ENCODE results near the gene CDH22. TPM values are rescaled to one million over a fixed set of nuclear protein-coding genes. Genes with fewer than 3 reads are reported as not detected.

The CDH22 gene
- total and polyA plus RNA-seq, 12 donors: 0.04 to 11.0 (median 0.64) TPM

DNA sequence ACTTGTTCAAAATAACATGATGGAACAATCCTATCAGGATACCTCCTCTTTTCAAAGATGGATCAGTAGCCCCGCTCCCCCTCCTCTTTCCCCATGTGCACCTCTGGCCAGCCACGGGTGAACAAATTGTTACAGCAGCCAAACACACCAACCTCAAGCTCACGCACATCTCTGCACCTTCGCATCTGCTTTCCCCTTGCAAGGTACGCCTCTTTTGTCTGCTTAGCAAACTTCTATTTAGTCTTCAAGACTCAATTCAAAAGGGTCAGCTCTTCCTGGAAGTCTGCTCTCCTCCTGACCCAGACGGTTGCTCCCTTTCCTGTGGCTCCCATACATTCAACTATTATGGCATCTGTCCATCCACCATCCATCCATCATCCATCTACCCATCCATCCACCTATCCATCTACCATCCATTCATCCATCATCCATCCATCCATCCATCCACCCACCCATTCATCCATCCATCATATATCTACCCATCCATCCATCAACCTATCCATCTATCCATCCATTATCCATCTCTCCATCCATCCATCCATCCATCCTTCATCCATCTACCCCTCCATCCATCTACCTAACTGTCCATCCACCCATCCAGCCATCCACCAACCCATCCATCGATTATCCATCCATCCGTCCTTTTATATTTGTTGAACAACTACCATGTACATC, 36.3 kb upstream of the CDH22 start:
- intact Hi-C loops (cut with DNase I): loop anchor here in 4 of 10 donors (5.0 to 10.0 kb wide), 3 partner anchors 207 to 330 kb away; no protein-coding TSS in a partner anchor
- H3K27ac ChIP-seq: no peak overlapping the region
- H3K9me3 ChIP-seq: no peaks in the 10 kb centered on the region
- TF ChIP-seq, protein P1, sequence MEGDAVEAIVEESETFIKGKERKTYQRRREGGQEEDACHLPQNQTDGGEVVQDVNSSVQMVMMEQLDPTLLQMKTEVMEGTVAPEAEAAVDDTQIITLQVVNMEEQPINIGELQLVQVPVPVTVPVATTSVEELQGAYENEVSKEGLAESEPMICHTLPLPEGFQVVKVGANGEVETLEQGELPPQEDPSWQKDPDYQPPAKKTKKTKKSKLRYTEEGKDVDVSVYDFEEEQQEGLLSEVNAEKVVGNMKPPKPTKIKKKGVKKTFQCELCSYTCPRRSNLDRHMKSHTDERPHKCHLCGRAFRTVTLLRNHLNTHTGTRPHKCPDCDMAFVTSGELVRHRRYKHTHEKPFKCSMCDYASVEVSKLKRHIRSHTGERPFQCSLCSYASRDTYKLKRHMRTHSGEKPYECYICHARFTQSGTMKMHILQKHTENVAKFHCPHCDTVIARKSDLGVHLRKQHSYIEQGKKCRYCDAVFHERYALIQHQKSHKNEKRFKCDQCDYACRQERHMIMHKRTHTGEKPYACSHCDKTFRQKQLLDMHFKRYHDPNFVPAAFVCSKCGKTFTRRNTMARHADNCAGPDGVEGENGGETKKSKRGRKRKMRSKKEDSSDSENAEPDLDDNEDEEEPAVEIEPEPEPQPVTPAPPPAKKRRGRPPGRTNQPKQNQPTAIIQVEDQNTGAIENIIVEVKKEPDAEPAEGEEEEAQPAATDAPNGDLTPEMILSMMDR (IDR thresholded peaks at IDR 0.05): no peak
- H3K4me3 ChIP-seq: no peak overlapping the region
- H3K27me3 ChIP-seq: peaks cover 0 to 45% (median 40%) of the 10 kb centered on the region in 7 donors
- peaks cover 3 to 33% (median 19%) of the 10 kb centered on the region in 9 donors for H3K4me1 ChIP-seq
- 72 to 76% methylated on average over 8 of the region's 8 CpGs for WGBS, 2 donors
- ATAC-seq: no peak
- no peak for DNase-seq
- peaks cover 0 to 18% (median 0%) of the 10 kb centered on the region in 9 donors for H3K36me3 ChIP-seq

DNA sequence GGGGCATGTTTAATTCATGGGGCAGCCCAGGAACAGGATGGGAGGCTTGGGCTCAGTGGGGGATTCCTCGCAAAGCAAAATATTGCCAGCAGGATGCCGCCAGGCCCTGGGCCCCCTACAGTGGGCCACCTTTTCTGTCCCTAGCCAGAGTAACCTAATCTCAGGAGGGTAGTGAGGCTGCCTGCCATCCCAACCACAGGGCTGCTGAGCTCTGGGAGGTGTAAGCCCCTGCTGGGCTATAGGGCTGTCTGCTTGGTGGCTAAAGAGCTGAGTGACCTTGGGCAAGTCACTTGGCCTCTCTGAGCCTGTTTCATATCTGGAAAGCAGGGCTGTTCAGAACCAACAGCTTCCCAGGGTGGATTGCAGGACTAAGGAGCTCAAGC, 35.7 kb upstream of the CDH22 start:
- peaks cover 0 to 51% (median 47%) of the 10 kb centered on the region in 7 donors for H3K27me3 ChIP-seq
- no peaks in the 10 kb centered on the region for H3K9me3 ChIP-seq
- TF ChIP-seq, protein P1 (IDR thresholded peaks at IDR 0.05): no peak
- no peak for ATAC-seq
- DNase-seq: no peak
- intact Hi-C loops (cut with DNase I): loop anchor here in 2 of 10 donors (2.0 to 10.0 kb wide), 2 partner anchors 51 to 329 kb away; no protein-coding TSS in a partner anchor
- peaks cover 3 to 28% (median 19%) of the 10 kb centered on the region in 9 donors for H3K4me1 ChIP-seq
- no peak overlapping the region for H3K4me3 ChIP-seq
- H3K36me3 ChIP-seq: peaks cover 0 to 15% (median 0%) of the 10 kb centered on the region in 9 donors
- no peak overlapping the region for H3K27ac ChIP-seq
- 29 to 43% methylated on average over 2 of the region's 2 CpGs for whole genome bisulfite sequencing, 2 donors

DNA sequence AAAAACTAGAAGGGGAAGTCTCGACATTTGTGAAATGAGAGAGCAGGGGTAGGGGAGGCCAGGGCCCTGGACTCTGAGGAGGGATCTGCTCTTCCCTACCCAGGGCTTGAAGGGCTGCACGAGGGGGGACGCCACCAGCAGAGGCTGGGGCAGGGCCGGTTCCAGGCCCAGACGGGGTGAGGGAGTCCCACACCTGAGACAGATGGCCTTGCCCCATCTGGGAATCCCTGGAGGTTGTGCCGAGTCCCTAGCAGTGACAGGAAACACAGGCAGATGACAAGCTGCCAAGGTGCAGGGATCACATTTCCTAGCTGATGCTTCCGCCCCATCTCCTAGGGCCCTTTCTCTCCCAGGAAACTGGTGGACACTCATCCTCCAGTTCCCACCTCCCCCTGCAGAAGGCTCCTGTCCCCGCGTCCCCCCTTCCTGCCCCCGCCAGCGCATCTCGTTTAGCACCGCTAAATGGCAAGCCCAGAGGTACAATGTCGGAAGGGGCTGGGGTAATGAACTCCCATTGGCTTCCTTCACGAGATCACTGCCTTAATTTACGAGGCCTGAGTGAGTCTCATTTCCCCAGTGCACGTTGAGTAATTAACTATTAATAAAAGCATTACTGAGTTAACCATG, 35.2 kb upstream of the CDH22 start:
- DNase-seq: no peak
- H3K4me1 ChIP-seq: peaks cover 3 to 23% (median 15%) of the 10 kb centered on the region in 9 donors
- ATAC-seq: peak in 3 of 8 donors; percentile 14 to 48 (median 34)
- peaks cover 0 to 15% (median 0%) of the 10 kb centered on the region in 9 donors for H3K36me3 ChIP-seq
- H3K27me3 ChIP-seq: peaks cover 0 to 56% (median 52%) of the 10 kb centered on the region in 7 donors
- peak overlapping the region in 3 of 10 donors; percentile 3 to 19 (median 8) for H3K4me3 ChIP-seq
- no peaks in the 10 kb centered on the region for H3K9me3 ChIP-seq
- 7% methylated on average over 17 of the region's 17 CpGs for WGBS, 2 donors
- TF ChIP-seq, protein P1 (IDR thresholded peaks at IDR 0.05): no peak
- intact Hi-C loops (cut with DNase I): loop anchor here in 2 of 10 donors (2.0 to 10.0 kb wide), 2 partner anchors 51 to 329 kb away; no protein-coding TSS in a partner anchor
- no peak overlapping the region for H3K27ac ChIP-seq

Data from heart right ventricle (tissue), 16 donors.